ENCODE measurements around the gene CCSER2.
"Not testable (repeated sequence)": the region's sequence is repeated elsewhere in the genome, so short reads cannot be mapped to it uniquely, and the experiment has no call there.

CCSER2 gene

GRCh38 chr10:84317174-84317573 is 11.2 kb upstream of the CCSER2 start:
- Histone ChIP-seq H3K27ac (ENCODE audit: low read depth, low read length) (no peak overlapping the region), H3K9ac (ENCODE audit: low read length) (no peak overlapping the region), H3K36me3 (ENCODE audit: insufficient read depth, low read length) (no peaks in the 10 kb centered on the region), H3K9me3 (ENCODE audit: low read length) (no peaks in the 10 kb centered on the region), H3K4me1 (ENCODE audit: insufficient read depth, low read length) (no peaks in the 10 kb centered on the region), H3K4me3 (ENCODE audit: low read depth in 1 of 2, low read length in 2 of 2) (no peak overlapping the region), H3K27me3 (ENCODE audit: control insufficient read depth in 1 of 2, insufficient read depth in 2 of 2, low read length in 2 of 2) (no peaks in the 10 kb centered on the region)

GRCh38 chr10:84321902-84322301 is 6.5 kb upstream of the CCSER2 start:
- Histone ChIP-seq H3K4me3 (ENCODE audit: low read depth in 1 of 2, low read length in 2 of 2) (no peak overlapping the region), H3K27ac (ENCODE audit: low read depth, low read length) (no peak overlapping the region), H3K4me1 (ENCODE audit: insufficient read depth, low read length) (no peaks in the 10 kb centered on the region), H3K36me3 (ENCODE audit: insufficient read depth, low read length) (no peaks in the 10 kb centered on the region), H3K27me3 (ENCODE audit: control insufficient read depth in 1 of 2, insufficient read depth in 2 of 2, low read length in 2 of 2) (no peaks in the 10 kb centered on the region), H3K9ac (ENCODE audit: low read length) (no peak overlapping the region), H3K9me3 (ENCODE audit: low read length) (no peaks in the 10 kb centered on the region)

- H3K9ac ChIP-seq (ENCODE audit: low read length); H3K27me3 ChIP-seq (ENCODE audit: control insufficient read depth in 1 of 2, insufficient read depth in 2 of 2, low read length in 2 of 2); H3K27ac ChIP-seq (ENCODE audit: low read depth, low read length); H3K36me3 ChIP-seq (ENCODE audit: insufficient read depth, low read length); H3K9me3 ChIP-seq (ENCODE audit: low read length); H3K4me1 ChIP-seq (ENCODE audit: insufficient read depth, low read length); H3K4me3 ChIP-seq (ENCODE audit: low read depth in 1 of 2, low read length in 2 of 2): not testable (repeated sequence)
Observed at GRCh38 chr10:84323566-84323965, 4.8 kb upstream of the CCSER2 start.

- peaks cover 15% of the 10 kb centered on the region for H3K4me1 ChIP-seq (ENCODE audit: insufficient read depth, low read length)
- not testable (repeated sequence) for H3K27ac ChIP-seq (ENCODE audit: low read depth, low read length); H3K27me3 ChIP-seq (ENCODE audit: control insufficient read depth in 1 of 2, insufficient read depth in 2 of 2, low read length in 2 of 2); H3K9me3 ChIP-seq (ENCODE audit: low read length); H3K36me3 ChIP-seq (ENCODE audit: insufficient read depth, low read length); H3K9ac ChIP-seq (ENCODE audit: low read length); H3K4me3 ChIP-seq (ENCODE audit: low read depth in 1 of 2, low read length in 2 of 2)
Observed at GRCh38 chr10:84326995-84327394, 1.4 kb upstream of the CCSER2 start.

GRCh38 chr10:84329196-84329611 is 815 bp downstream of the CCSER2 start:
- H3K27me3 ChIP-seq (ENCODE audit: control insufficient read depth in 1 of 2, insufficient read depth in 2 of 2, low read length in 2 of 2) = no peaks in the 10 kb centered on the region
- H3K27ac ChIP-seq (ENCODE audit: low read depth, low read length) = peak overlapping the region; percentile 36
- no peaks in the 10 kb centered on the region for H3K36me3 ChIP-seq (ENCODE audit: insufficient read depth, low read length)
- peak overlapping the region; percentile 58 to 93 for H3K4me3 ChIP-seq (ENCODE audit: low read depth in 1 of 2, low read length in 2 of 2)
- peak overlapping the region; percentile 75 for H3K9ac ChIP-seq (ENCODE audit: low read length)
- H3K4me1 ChIP-seq (ENCODE audit: insufficient read depth, low read length) = peaks cover 15% of the 10 kb centered on the region
- no peaks in the 10 kb centered on the region for H3K9me3 ChIP-seq (ENCODE audit: low read length)

- Histone ChIP-seq H3K9me3 (ENCODE audit: low read length) (no peaks in the 10 kb centered on the region), H3K36me3 (ENCODE audit: insufficient read depth, low read length) (no peaks in the 10 kb centered on the region), H3K27me3 (ENCODE audit: control insufficient read depth in 1 of 2, insufficient read depth in 2 of 2, low read length in 2 of 2) (no peaks in the 10 kb centered on the region), H3K4me3 (ENCODE audit: low read depth in 1 of 2, low read length in 2 of 2) (peak overlapping the region in 1 of 2 donors; percentile 25), H3K4me1 (ENCODE audit: insufficient read depth, low read length) (peaks cover 24% of the 10 kb centered on the region), H3K9ac (ENCODE audit: low read length) (peak overlapping the region; percentile 75), H3K27ac (ENCODE audit: low read depth, low read length) (no peak overlapping the region)
Observed at GRCh38 chr10:84329986-84330651, 1.7 kb downstream of the CCSER2 start.

GRCh38 chr10:84331091-84331490 is 2.7 kb downstream of the CCSER2 start:
- no peaks in the 10 kb centered on the region for H3K27me3 ChIP-seq (ENCODE audit: control insufficient read depth in 1 of 2, insufficient read depth in 2 of 2, low read length in 2 of 2)
- no peak overlapping the region for H3K4me3 ChIP-seq (ENCODE audit: low read depth in 1 of 2, low read length in 2 of 2)
- H3K36me3 ChIP-seq (ENCODE audit: insufficient read depth, low read length) = no peaks in the 10 kb centered on the region
- H3K27ac ChIP-seq (ENCODE audit: low read depth, low read length) = no peak overlapping the region
- peaks cover 28% of the 10 kb centered on the region for H3K4me1 ChIP-seq (ENCODE audit: insufficient read depth, low read length)
- no peaks in the 10 kb centered on the region for H3K9me3 ChIP-seq (ENCODE audit: low read length)
- no peak overlapping the region for H3K9ac ChIP-seq (ENCODE audit: low read length)

GRCh38 chr10:84333864-84334451 is 5.6 kb downstream of the CCSER2 start:
- Histone ChIP-seq H3K4me1 (ENCODE audit: insufficient read depth, low read length) (peaks cover 44% of the 10 kb centered on the region), H3K36me3 (ENCODE audit: insufficient read depth, low read length) (no peaks in the 10 kb centered on the region), H3K27me3 (ENCODE audit: control insufficient read depth in 1 of 2, insufficient read depth in 2 of 2, low read length in 2 of 2) (no peaks in the 10 kb centered on the region), H3K9me3 (ENCODE audit: low read length) (no peaks in the 10 kb centered on the region), H3K4me3 (ENCODE audit: low read depth in 1 of 2, low read length in 2 of 2) (no peak overlapping the region), H3K9ac (ENCODE audit: low read length) (no peak overlapping the region), H3K27ac (ENCODE audit: low read depth, low read length) (no peak overlapping the region)

GRCh38 chr10:84334811-84335210 is 6.4 kb downstream of the CCSER2 start:
- H3K9ac ChIP-seq (ENCODE audit: low read length) = no peak overlapping the region
- H3K4me3 ChIP-seq (ENCODE audit: low read depth in 1 of 2, low read length in 2 of 2) = no peak overlapping the region
- H3K9me3 ChIP-seq (ENCODE audit: low read length) = no peaks in the 10 kb centered on the region
- H3K4me1 ChIP-seq (ENCODE audit: insufficient read depth, low read length) = peaks cover 38% of the 10 kb centered on the region
- H3K27me3 ChIP-seq (ENCODE audit: control insufficient read depth in 1 of 2, insufficient read depth in 2 of 2, low read length in 2 of 2) = no peaks in the 10 kb centered on the region
- no peak overlapping the region for H3K27ac ChIP-seq (ENCODE audit: low read depth, low read length)
- H3K36me3 ChIP-seq (ENCODE audit: insufficient read depth, low read length) = no peaks in the 10 kb centered on the region

GRCh38 chr10:84335516-84335915 is 7.1 kb downstream of the CCSER2 start:
- no peaks in the 10 kb centered on the region for H3K27me3 ChIP-seq (ENCODE audit: control insufficient read depth in 1 of 2, insufficient read depth in 2 of 2, low read length in 2 of 2)
- H3K27ac ChIP-seq (ENCODE audit: low read depth, low read length) = no peak overlapping the region
- H3K36me3 ChIP-seq (ENCODE audit: insufficient read depth, low read length) = no peaks in the 10 kb centered on the region
- H3K4me1 ChIP-seq (ENCODE audit: insufficient read depth, low read length) = peaks cover 32% of the 10 kb centered on the region
- no peak overlapping the region for H3K9ac ChIP-seq (ENCODE audit: low read length)
- no peaks in the 10 kb centered on the region for H3K9me3 ChIP-seq (ENCODE audit: low read length)
- H3K4me3 ChIP-seq (ENCODE audit: low read depth in 1 of 2, low read length in 2 of 2) = no peak overlapping the region

- Histone ChIP-seq H3K4me3 (ENCODE audit: low read depth in 1 of 2, low read length in 2 of 2) (no peak overlapping the region), H3K27ac (ENCODE audit: low read depth, low read length) (no peak overlapping the region), H3K36me3 (ENCODE audit: insufficient read depth, low read length) (no peaks in the 10 kb centered on the region), H3K4me1 (ENCODE audit: insufficient read depth, low read length) (peaks cover 34% of the 10 kb centered on the region), H3K9me3 (ENCODE audit: low read length) (no peaks in the 10 kb centered on the region), H3K27me3 (ENCODE audit: control insufficient read depth in 1 of 2, insufficient read depth in 2 of 2, low read length in 2 of 2) (no peaks in the 10 kb centered on the region), H3K9ac (ENCODE audit: low read length) (no peak overlapping the region)
Observed at GRCh38 chr10:84336406-84337090, 8.2 kb downstream of the CCSER2 start.
